PC-9 (cell line): Measurements from ENCODE around the gene ZNF598. TPM values are rescaled to one million over a fixed set of nuclear protein-coding genes. Genes with fewer than 3 reads are reported as not detected.
"Not testable (repeated sequence)": the region's sequence is repeated elsewhere in the genome, so short reads cannot be mapped to it uniquely, and the experiment has no call there.

Experiments used
- BruUV-seq: library from RNA; stranded (reverse); fragments of 400-500 nt; replicated peaks from 2 replicates; lab custom pipeline; 2021; lab: Mats Ljungman, UMichigan
- CTCF ChIA-PET: fragments of 300-600 bp; sonication (Branson Sonifier 250); formaldehyde crosslinking; loops from one replicate; lab custom pipeline; 2022; ENCODE audit warnings: antibody characterized with exemption; lab: Charles Lee
- POLR2A ChIA-PET: fragments of 300-600 bp; sonication (Branson Sonifier 250); formaldehyde crosslinking; loops from one replicate; lab custom pipeline; 2022; ENCODE audit warnings: antibody characterized with exemption; ENCODE audit not compliant: unreplicated experiment; lab: Charles Lee
- DNase-seq, 2 experiments: peaks; one replicate each; pipeline versions ENCODE4 v3.0.0 to v3.0.0-alpha.2; 2015 to 2022; ENCODE audit warnings: mixed read lengths in 1 of 2
- H2AFZ ChIP-seq: fragments of 200-600 bp; sonication (generic); 2 replicates; pipeline ENCODE4 v1.8.1; 2017; ENCODE audit warnings: antibody characterized with exemption
- H3F3A ChIP-seq: fragments of 200-600 bp; sonication (generic); 2 replicates; pipeline ENCODE4 v1.8.1; 2017; ENCODE audit warnings: antibody characterized with exemption, mild to moderate bottlenecking, low read depth; ENCODE audit not compliant: insufficient read depth
- H3K27ac ChIP-seq: fragments of 200-600 bp; sonication (generic); 2 replicates; pipeline ENCODE4 v1.6.1; 2016; ENCODE audit warnings: mixed run types
- H3K27me3 ChIP-seq: fragments of 200-600 bp; sonication (generic); 2 replicates; pipeline ENCODE4 v1.6.1; 2016; ENCODE audit warnings: low read depth, mixed run types; ENCODE audit not compliant: insufficient read depth
- H3K36me3 ChIP-seq: fragments of 200-600 bp; sonication (generic); 2 replicates; pipeline ENCODE4 v1.6.1; 2016; ENCODE audit warnings: low read depth, mixed run types
- H3K4me1 ChIP-seq: fragments of 200-600 bp; sonication (generic); replicated peaks from 2 replicates; pipeline ENCODE4 v1.6.1; 2016; ENCODE audit warnings: mixed run types; ENCODE audit not compliant: insufficient read depth
- H3K4me2 ChIP-seq: fragments of 200-600 bp; sonication (generic); 2 replicates; pipeline ENCODE4 v1.6.1; 2017; ENCODE audit warnings: mixed run types
- H3K4me3 ChIP-seq: fragments of 200-600 bp; sonication (generic); 2 replicates; pipeline ENCODE4 v1.6.1; 2016; ENCODE audit warnings: mixed run types
- H3K79me2 ChIP-seq: fragments of 200-600 bp; sonication (generic); 2 replicates; pipeline ENCODE4 v1.6.1; 2017; ENCODE audit warnings: low read depth, mixed run types
- H3K9me2 ChIP-seq: fragments of 200-600 bp; sonication (generic); 2 replicates; pipeline ENCODE4 v1.8.1; 2017; ENCODE audit warnings: mild to moderate bottlenecking; ENCODE audit not compliant: insufficient read depth
- H3K9me3 ChIP-seq: fragments of 200-600 bp; sonication (generic); 2 replicates; pipeline ENCODE4 v1.8.1; 2016; ENCODE audit warnings: low read depth; ENCODE audit not compliant: insufficient read depth
- H4K20me1 ChIP-seq: fragments of 200-600 bp; sonication (generic); 2 replicates; pipeline ENCODE4 v1.8.1; 2017; ENCODE audit not compliant: insufficient read depth
- CTCF ChIP-seq: fragments of 200-600 bp; sonication (generic); conservative IDR thresholded peaks from 2 replicates; pipeline ENCODE4 v1.6.1; 2017; ENCODE audit warnings: mixed run types, antibody characterized with exemption, mild to moderate bottlenecking, moderate library complexity
- EZH2 ChIP-seq: fragments of 200-600 bp; sonication (generic); IDR thresholded peaks from 2 replicates; pipeline ENCODE4 v1.8.0; 2017; ENCODE audit warnings: antibody characterized with exemption, low read depth
- intact Hi-C: fragments of 100-400 bp; cut with micrococcal nuclease; formaldehyde crosslinking; loops from one replicate; pipeline ENCODE4 v1.10.0; 2022; ENCODE audit not compliant: unreplicated experiment
- total RNA-seq: library from RNA; stranded (reverse); gene quantifications from 2 replicates; pipeline ENCODE4 v1.2.3, GENCODE V29; 2021

The ZNF598 gene
- total RNA-seq, 1 experiment from 2014 or later, result 72.5 TPM

GRCh38 chr16:1963806-1964505 lies 45.7 kb downstream of the ZNF598 start:
- Histone ChIP-seq H3K27me3 (no peaks in the 10 kb centered on the region), H4K20me1 (peaks cover 37% of the 10 kb centered on the region), H3K4me2 (peak overlapping the region; percentile 92), H3F3A (peaks cover 47% of the 10 kb centered on the region), H3K27ac (peak overlapping the region; percentile 94), H3K4me3 (peak overlapping the region; percentile 83), H3K9me3 (no peaks in the 10 kb centered on the region), H3K79me2 (peaks cover 69% of the 10 kb centered on the region), H2AFZ (no peak overlapping the region), H3K36me3 (peaks cover 22% of the 10 kb centered on the region), H3K4me1 (peaks cover 13% of the 10 kb centered on the region), H3K9me2 (no peaks in the 10 kb centered on the region)
- DNase-seq, result no peak
- TSS peak; percentile 60 for BruUV-seq
- intact Hi-C loops, result loop anchor here (5.0 kb wide), 1 partner anchor 192 kb away; the partner anchor contains the start of genes EME2, MRPS34 and NME3
- CTCF ChIA-PET, result no interaction called here
- TF ChIP-seq EZH2 (no peak), CTCF (no peak)
- POLR2A ChIA-PET, result interaction anchor here (0.5 to 1.0 kb wide), 15 partner anchors 16 to 911 kb away, joined by 3 to 30 read pairs (median 7); partner anchors contain the start of genes MSRB1, NHERF2 and TRAF7

- Histone ChIP-seq H3K4me1 (peaks cover 16% of the 10 kb centered on the region), H3F3A (peaks cover 47% of the 10 kb centered on the region), H3K36me3 (peaks cover 22% of the 10 kb centered on the region), H3K27ac (peak overlapping the region; percentile 94), H3K79me2 (peaks cover 69% of the 10 kb centered on the region), H4K20me1 (peaks cover 37% of the 10 kb centered on the region), H3K4me3 (peak overlapping the region; percentile 83), H3K4me2 (peak overlapping the region; percentile 92)
- H3K27me3 ChIP-seq, POLR2A ChIA-PET, H3K9me2 ChIP-seq, H3K9me3 ChIP-seq, CTCF ChIA-PET, DNase-seq, H2AFZ ChIP-seq, BruUV-seq: not testable (repeated sequence)
- intact Hi-C loops, result loop anchor here (5.0 kb wide), 1 partner anchor 190 kb away; the partner anchor contains the start of genes EME2, MRPS34 and NME3
These were observed 47.2 kb downstream of the ZNF598 start for GRCh38 chr16:1962161-1963153.

- Histone ChIP-seq H3K4me2 (peak overlapping the region; percentile 92), H4K20me1 (peaks cover 37% of the 10 kb centered on the region), H3K27me3 (no peaks in the 10 kb centered on the region), H3K9me3 (no peaks in the 10 kb centered on the region), H3F3A (peaks cover 47% of the 10 kb centered on the region), H3K36me3 (peaks cover 22% of the 10 kb centered on the region), H3K4me1 (peaks cover 16% of the 10 kb centered on the region), H3K9me2 (no peaks in the 10 kb centered on the region), H3K4me3 (peak overlapping the region; percentile 39; the same call in 1 of the 2 replicates), H3K27ac (0 out of 2 replicates have a peak overlapping the region, but pooled peaks have one; percentile 94), H2AFZ (no peak overlapping the region), H3K79me2 (peaks cover 66% of the 10 kb centered on the region)
- DNase-seq, result no peak
- intact Hi-C loops, result loop anchor here (5.0 kb wide), 1 partner anchor 189 kb away; the partner anchor contains the start of genes EME2, MRPS34 and NME3
- ChIA-PET POLR2A (no interaction called here), CTCF (no interaction called here)
- no TSS peak for BruUV-seq
- TF ChIP-seq CTCF, result no peak
- TF ChIP-seq EZH2, result no peak
These were observed 48.0 kb downstream of the ZNF598 start for GRCh38 chr16:1961651-1962067.
